Subcutaneous adipose tissue (tissue), 4 donors: ENCODE results near the gene DUS1L. TPM values are rescaled to one million over a fixed set of nuclear protein-coding genes. Genes with fewer than 3 reads are reported as not detected.

Source experiments
- CTCF ChIP-seq: fragments of 450-650 bp; IDR thresholded peaks from one replicate; pipeline ENCODE4 v1.5.1; 2016; ENCODE audit warnings: low read depth, mild to moderate bottlenecking, control low read depth, antibody characterized with exemption, moderate library complexity
- total RNA-seq, 4 donors: library from RNA; depleted of rRNA; stranded (reverse); fragments of >200 nt; gene quantifications; one replicate each; pipeline ENCODE4 v1.1.0, GENCODE V29; 2016

The DUS1L gene
- total RNA-seq, 4 donors from 2014 or later, result 45.0 to 147 (median 52.3) TPM

- TF ChIP-seq CTCF, result no peak
These were observed 33.5 kb upstream of the DUS1L start for GRCh38 chr17:82098939-82099763.

- TF ChIP-seq CTCF, result no peak
These were observed 32.8 kb upstream of the DUS1L start, which contains the start of gene FASN for GRCh38 chr17:82098169-82098938. TSS of gene FASN (minus strand) at chr17:82098236. CDS start at chr17:82096445, 1,791 bp downstream.

- no peak for TF ChIP-seq CTCF
These were observed 32.2 kb upstream of the DUS1L start for GRCh38 chr17:82097919-82098168.

- no peak for TF ChIP-seq CTCF
These were observed 31.7 kb upstream of the DUS1L start for GRCh38 chr17:82097184-82097918.

GRCh38 chr17:82096709-82097183 lies 31.1 kb upstream of the DUS1L start:
- no peak for TF ChIP-seq CTCF

GRCh38 chr17:82095777-82096708 lies 30.4 kb upstream of the DUS1L start:
- no peak for TF ChIP-seq CTCF
